HCT116 (cell line): ENCODE measurements around the gene WFDC1. TPM values are rescaled to one million over a fixed set of nuclear protein-coding genes. Genes with fewer than 3 reads are reported as not detected.

Source experiments
- ATAC-seq: fragments of 200-7000 bp; cut with Tn5 transposase; 2 replicates; pipeline ENCODE4 v1.9.1; 2020; ENCODE audit warnings: mild to moderate bottlenecking, moderate library complexity
- BruUV-seq: library from RNA; stranded (reverse); fragments of 400-500 nt; replicated peaks from 2 replicates; lab custom pipeline; 2021; lab: Mats Ljungman, UMichigan
- CTCF ChIA-PET: fragments of 300-600 bp; sonication (Branson Sonifier 250); formaldehyde crosslinking; loops from one replicate; lab custom pipeline; 2021; ENCODE audit warnings: antibody characterized with exemption; lab: Charles Lee
- POLR2A ChIA-PET: fragments of 300-600, 350-600 bp; sonication (Branson Sonifier 250); formaldehyde crosslinking; loops from one replicate; lab custom pipeline; 2021; ENCODE audit warnings: antibody characterized with exemption; lab: Charles Lee
- RAD21 ChIA-PET, 2 experiments: fragments of 300-600 bp; sonication (Branson Sonifier 250); formaldehyde crosslinking; loops; one replicate each; lab custom pipeline; 2023; ENCODE audit warnings: low total read pairs in 2 of 2; ENCODE audit not compliant: uncharacterized antibody in 2 of 2, unreplicated experiment in 2 of 2, low non-redundant PET in 1 of 2; lab: Charles Lee
- DNase-seq: peaks from one replicate; pipeline ENCODE4 v3.0.0-alpha.2; 2010; ENCODE audit warnings: low read depth, low spot score
- H2AFZ ChIP-seq: fragments of 200-600 bp; shearing (Covaris generic), sonication (generic); 2 replicates; pipeline ENCODE4 v1.6.1; 2017; ENCODE audit warnings: low read depth, mixed run types, mixed read lengths, antibody characterized with exemption, low read length; ENCODE audit not compliant: poor library complexity, severe bottlenecking
- H3K27ac ChIP-seq: 2 replicates; pipeline ENCODE4 v1.5.1; 2012; ENCODE audit warnings: low read depth, low read length
- H3K27me3 ChIP-seq: fragments of 200-600 bp; sonication (generic); 2 replicates; pipeline ENCODE4 v1.6.1; 2016; ENCODE audit warnings: mixed run types, low read length, mixed read lengths; ENCODE audit not compliant: insufficient read depth
- H3K36me3 ChIP-seq, 2 experiments: fragments of 200-500 bp in 1 of 2; fragments of 200-600 bp in 1 of 2; sonication (Bioruptor generic) in 1 of 2; sonication (generic) in 1 of 2; 2 replicates each; pipeline versions ENCODE4 v1.5.1 to v1.6.1; 2014 to 2016; ENCODE audit warnings: low read length in 2 of 2, inconsistent platforms in 1 of 2, mixed read lengths in 1 of 2, mixed run types in 1 of 2; ENCODE audit not compliant: insufficient read depth in 2 of 2, control insufficient read depth in 1 of 2
- H3K4me1 ChIP-seq, 2 experiments: fragments of 200-600 bp in 1 of 2; sonication (generic) in 1 of 2; 2 replicates each; pipeline versions ENCODE4 v1.5.1 to v1.6.1; 2012 to 2017; ENCODE audit warnings: low read length in 2 of 2, inconsistent platforms in 1 of 2, mild to moderate bottlenecking in 1 of 2, mixed read lengths in 1 of 2, mixed run types in 1 of 2, moderate library complexity in 1 of 2; ENCODE audit not compliant: insufficient read depth in 2 of 2, control insufficient read depth in 1 of 2
- H3K4me2 ChIP-seq: fragments of 200-600 bp; sonication (generic); 2 replicates; pipeline ENCODE4 v1.6.1; 2017; ENCODE audit warnings: mixed run types, low read length, mixed read lengths
- H3K4me3 ChIP-seq, 2 experiments: fragments of 200-600 bp in 1 of 2; sonication (generic) in 1 of 2; replicated peaks in 1 of 2; 2 replicates each; pipeline ENCODE4 v1.5.1; 2011 to 2016; ENCODE audit warnings: low read length in 2 of 2, control low read depth in 1 of 2, low read depth in 1 of 2, mild to moderate bottlenecking in 1 of 2, mixed read lengths in 1 of 2, mixed run types in 1 of 2
- H3K79me2 ChIP-seq: fragments of 200-600 bp; sonication (generic); 2 replicates; pipeline ENCODE4 v1.6.1; 2017; ENCODE audit warnings: mild to moderate bottlenecking, mixed run types, low read length, moderate library complexity, mixed read lengths; ENCODE audit not compliant: insufficient read depth
- H3K9ac ChIP-seq: fragments of 200-600 bp; sonication (generic); 2 replicates; pipeline ENCODE4 v1.6.1; 2016; ENCODE audit warnings: low read length, mixed read lengths
- H3K9me2 ChIP-seq: fragments of 200-600 bp; sonication (generic), shearing (Covaris generic); 2 replicates; pipeline ENCODE4 v1.6.1; 2017; ENCODE audit warnings: mixed run types, mild to moderate bottlenecking, moderate library complexity; ENCODE audit not compliant: insufficient read depth
- H3K9me3 ChIP-seq, 2 experiments: fragments of 200-500 bp in 1 of 2; fragments of 200-600 bp in 1 of 2; sonication (Bioruptor generic) in 1 of 2; sonication (generic) in 1 of 2; 2 replicates each; pipeline ENCODE4 v1.6.1; 2014 to 2017; ENCODE audit warnings: low read length in 2 of 2, mixed read lengths in 2 of 2, inconsistent platforms in 1 of 2, low read depth in 1 of 2, mild to moderate bottlenecking in 1 of 2, mixed run types in 1 of 2, moderate library complexity in 1 of 2; ENCODE audit not compliant: control insufficient read depth in 1 of 2, insufficient read depth in 1 of 2
- H4K20me1 ChIP-seq: fragments of 200-600 bp; sonication (generic), shearing (Covaris generic); 2 replicates; pipeline ENCODE4 v1.6.1; 2017; ENCODE audit warnings: mixed run types, mild to moderate bottlenecking, moderate library complexity; ENCODE audit not compliant: insufficient read depth
- CEBPB ChIP-seq: IDR thresholded peaks from 2 replicates; pipeline ENCODE4 v1.6.1; 2012; ENCODE audit warnings: low read depth
- ELF1 ChIP-seq: IDR thresholded peaks from 2 replicates; pipeline ENCODE4 v1.6.1; 2012; ENCODE audit warnings: low read depth, borderline replicate concordance
- EZH2phosphoT487 ChIP-seq: fragments of 200-600 bp; IDR thresholded peaks from 2 replicates; pipeline ENCODE4 v1.6.1; 2018; ENCODE audit warnings: antibody characterized with exemption, borderline replicate concordance
- MAX ChIP-seq: IDR thresholded peaks from 2 replicates; pipeline ENCODE4 v1.6.1; 2012
- POLR2A ChIP-seq: IDR thresholded peaks from 2 replicates; pipeline ENCODE4 v1.7.0; 2011; ENCODE audit warnings: borderline replicate concordance; ENCODE audit not compliant: insufficient read depth, insufficient read length; ENCODE audit errors: extremely low read depth
- RAD21 ChIP-seq: IDR thresholded peaks from 2 replicates; pipeline ENCODE4 v1.6.1; 2012; ENCODE audit warnings: low read depth, mild to moderate bottlenecking
- REST ChIP-seq: IDR thresholded peaks from 2 replicates; pipeline ENCODE4 v1.6.1; 2012; ENCODE audit warnings: low read depth
- SIN3A ChIP-seq: IDR thresholded peaks from 2 replicates; pipeline ENCODE4 v1.6.1; 2012; ENCODE audit warnings: low read depth
- TCF7L2 ChIP-seq: IDR thresholded peaks from 2 replicates; pipeline ENCODE4 v1.7.0; 2011; ENCODE audit warnings: borderline replicate concordance, inconsistent platforms; ENCODE audit not compliant: insufficient read depth, insufficient read length; ENCODE audit errors: extremely low read depth
- YY1 ChIP-seq: IDR thresholded peaks from 2 replicates; pipeline ENCODE4 v1.6.1; 2011; ENCODE audit warnings: low read length, low read depth, moderate library complexity, mild to moderate bottlenecking; ENCODE audit not compliant: insufficient replicate concordance; ENCODE audit errors: extremely low read depth
- intact Hi-C: fragments of 100-400 bp; cut with micrococcal nuclease; formaldehyde crosslinking; loops from 2 replicates; pipeline ENCODE4 v1.10.0; 2022
- total RNA-seq: library from RNA; stranded (reverse); gene quantifications from one replicate; pipeline ENCODE4 v1.2.1, GENCODE V29; 2021; ENCODE audit not compliant: unreplicated experiment

The WFDC1 gene
- total RNA-seq, 1 experiment from 2014 or later: 0.42 TPM

GRCh38 chr16:84302111-84302954, 7.7 kb downstream of the WFDC1 start:
- intact Hi-C loops: no loop called here
- Histone ChIP-seq H3K27me3 (peaks cover 16% of the 10 kb centered on the region; the same call in 1 of the 2 replicates), H3K79me2 (no peaks in the 10 kb centered on the region), H3K36me3 (no peaks in the 10 kb centered on the region), H3K9me3 (no peaks in the 10 kb centered on the region), H3K4me1 (no peaks in the 10 kb centered on the region), H2AFZ (no peak overlapping the region), H3K4me2 (no peak overlapping the region), H3K27ac (no peak overlapping the region), H3K4me3 (no peak overlapping the region), H4K20me1 (no peaks in the 10 kb centered on the region), H3K9ac (no peak overlapping the region), H3K9me2 (no peaks in the 10 kb centered on the region)
- ATAC-seq (no peak), DNase-seq (no peak)
- ChIA-PET CTCF (interaction anchor here (1.4 kb wide), 2 partner anchors 11 to 25 kb away, joined by 3 to 4 read pairs; no protein-coding TSS in a partner anchor), POLR2A (no interaction called here), RAD21 (no interaction called here)
- no peak for TF ChIP-seq TCF7L2
- no peak for TF ChIP-seq ELF1
- BruUV-seq: no TSS peak

GRCh38 chr16:84303023-84303422, 8.3 kb downstream of the WFDC1 start:
- CTCF ChIA-PET: interaction anchor here (1.4 kb wide), 2 partner anchors 10 to 26 kb away, joined by 3 to 4 read pairs; no protein-coding TSS in a partner anchor
- no peak for ATAC-seq
- Histone ChIP-seq H3K4me2 (no peak overlapping the region), H3K27ac (no peak overlapping the region), H3K9me2 (no peaks in the 10 kb centered on the region), H2AFZ (no peak overlapping the region), H3K4me3 (no peak overlapping the region), H3K9ac (no peak overlapping the region), H3K27me3 (peaks cover 16% of the 10 kb centered on the region; the same call in 1 of the 2 replicates), H4K20me1 (no peaks in the 10 kb centered on the region), H3K4me1 (peaks cover 0 to 1% of the 10 kb centered on the region in 2 experiments; a peak in 1 of 4 replicates), H3K9me3 (no peaks in the 10 kb centered on the region), H3K36me3 (no peaks in the 10 kb centered on the region), H3K79me2 (no peaks in the 10 kb centered on the region)
- POLR2A ChIA-PET: no interaction called here
- intact Hi-C loops: no loop called here
- RAD21 ChIA-PET: no interaction called here
- TF ChIP-seq ELF1 (no peak), REST (no peak), RAD21 (no peak), SIN3A (no peak), EZH2phosphoT487 (no peak), YY1 (no peak), CEBPB (no peak), POLR2A (no peak), MAX (no peak)
- BruUV-seq: no TSS peak
- no peak for DNase-seq
